IPS-20b (cell line): Measurements from ENCODE around the gene SDK1.

Source experiments
- H3K27ac ChIP-seq: one replicate; pipeline ENCODE4 v1.5.1; 2013; ENCODE audit warnings: low read length
- H3K27me3 ChIP-seq: 2 replicates; pipeline ENCODE4 v1.6.1; 2013; ENCODE audit warnings: mild to moderate bottlenecking, low read length, inconsistent platforms; ENCODE audit not compliant: insufficient read depth
- H3K36me3 ChIP-seq: 2 replicates; pipeline ENCODE4 v1.6.1; 2013; ENCODE audit warnings: low read depth, mild to moderate bottlenecking, inconsistent platforms, low read length, moderate library complexity; ENCODE audit not compliant: insufficient read depth
- H3K4me1 ChIP-seq: 2 replicates; pipeline ENCODE4 v1.6.1; 2013; ENCODE audit warnings: mild to moderate bottlenecking, control low read depth, inconsistent platforms, low read length, moderate library complexity; ENCODE audit not compliant: insufficient read depth
- H3K4me3 ChIP-seq: 2 replicates; pipeline ENCODE4 v1.5.1; 2013; ENCODE audit warnings: mild to moderate bottlenecking, low read length, inconsistent platforms
- H3K9ac ChIP-seq: 2 replicates; pipeline ENCODE4 v1.6.1; 2013; ENCODE audit warnings: low read depth, mild to moderate bottlenecking, inconsistent platforms, low read length, moderate library complexity
- H3K9me3 ChIP-seq: 2 replicates; pipeline ENCODE4 v1.6.1; 2013; ENCODE audit warnings: mild to moderate bottlenecking, low read depth, low read length, inconsistent platforms; ENCODE audit not compliant: insufficient read depth

The SDK1 gene

GRCh38 chr7:3892157-3892556 is 591.1 kb downstream of the SDK1 start:
- H3K4me3 ChIP-seq: no peak overlapping the region
- no peak overlapping the region for H3K9ac ChIP-seq
- H3K9me3 ChIP-seq: no peaks in the 10 kb centered on the region
- peaks cover 4% of the 10 kb centered on the region; the same call in 1 of the 2 replicates for H3K4me1 ChIP-seq
- H3K36me3 ChIP-seq: no peaks in the 10 kb centered on the region
- H3K27ac ChIP-seq: no peak overlapping the region
- H3K27me3 ChIP-seq: no peaks in the 10 kb centered on the region

- H3K27ac ChIP-seq: no peak overlapping the region
- peaks cover under 1% of the 10 kb centered on the region; the same call in 1 of the 2 replicates for H3K4me1 ChIP-seq
- H3K9ac ChIP-seq: no peak overlapping the region
These were observed 591.6 kb downstream of the SDK1 start for GRCh38 chr7:3892686-3893085.

GRCh38 chr7:3893151-3893788 is 592.2 kb downstream of the SDK1 start:
- H3K27ac ChIP-seq: no peak overlapping the region
- no peak overlapping the region for H3K4me3 ChIP-seq
- H3K9me3 ChIP-seq: no peaks in the 10 kb centered on the region
- H3K4me1 ChIP-seq: no peaks in the 10 kb centered on the region
- no peak overlapping the region for H3K9ac ChIP-seq
- H3K36me3 ChIP-seq: no peaks in the 10 kb centered on the region
- no peaks in the 10 kb centered on the region for H3K27me3 ChIP-seq

More at GRCh38 chr7:3892686-3893085, 591.6 kb downstream of the SDK1 start:
- Histone ChIP-seq H3K36me3 (no peaks in the 10 kb centered on the region), H3K27me3 (no peaks in the 10 kb centered on the region), H3K9me3 (no peaks in the 10 kb centered on the region), H3K4me3 (no peak overlapping the region)

GRCh38 chr7:3893789-3894153 is 592.7 kb downstream of the SDK1 start:
- no peak overlapping the region for H3K27ac ChIP-seq
- H3K36me3 ChIP-seq: no peaks in the 10 kb centered on the region
- H3K4me1 ChIP-seq: no peaks in the 10 kb centered on the region
- no peaks in the 10 kb centered on the region for H3K27me3 ChIP-seq
- no peaks in the 10 kb centered on the region for H3K9me3 ChIP-seq
- H3K4me3 ChIP-seq: no peak overlapping the region
- H3K9ac ChIP-seq: no peak overlapping the region

- H3K4me1 ChIP-seq: no peaks in the 10 kb centered on the region
- H3K4me3 ChIP-seq: no peak overlapping the region
- no peaks in the 10 kb centered on the region for H3K36me3 ChIP-seq
- no peak overlapping the region for H3K27ac ChIP-seq
- H3K9ac ChIP-seq: no peak overlapping the region
- no peaks in the 10 kb centered on the region for H3K9me3 ChIP-seq
- H3K27me3 ChIP-seq: no peaks in the 10 kb centered on the region
These were observed 594.5 kb downstream of the SDK1 start for GRCh38 chr7:3895341-3896116.

GRCh38 chr7:3896169-3896765 is 595.2 kb downstream of the SDK1 start:
- H3K36me3 ChIP-seq: no peaks in the 10 kb centered on the region
- H3K9me3 ChIP-seq: no peaks in the 10 kb centered on the region
- H3K4me1 ChIP-seq: no peaks in the 10 kb centered on the region
- no peak overlapping the region for H3K9ac ChIP-seq
- no peaks in the 10 kb centered on the region for H3K27me3 ChIP-seq
- no peak overlapping the region for H3K4me3 ChIP-seq
- H3K27ac ChIP-seq: no peak overlapping the region

- no peaks in the 10 kb centered on the region for H3K36me3 ChIP-seq
- no peaks in the 10 kb centered on the region for H3K9me3 ChIP-seq
- H3K27ac ChIP-seq: no peak overlapping the region
- H3K4me1 ChIP-seq: no peaks in the 10 kb centered on the region
- no peak overlapping the region for H3K4me3 ChIP-seq
- no peak overlapping the region for H3K9ac ChIP-seq
- H3K27me3 ChIP-seq: no peaks in the 10 kb centered on the region
These were observed 596.6 kb downstream of the SDK1 start for GRCh38 chr7:3897430-3898372.

GRCh38 chr7:3899559-3899991 is 598.5 kb downstream of the SDK1 start:
- Histone ChIP-seq H3K9me3 (no peaks in the 10 kb centered on the region), H3K27ac (no peak overlapping the region), H3K4me1 (no peaks in the 10 kb centered on the region), H3K36me3 (no peaks in the 10 kb centered on the region), H3K9ac (no peak overlapping the region), H3K27me3 (no peaks in the 10 kb centered on the region), H3K4me3 (no peak overlapping the region)

GRCh38 chr7:3908153-3908552 is 607.1 kb downstream of the SDK1 start:
- H3K4me3 ChIP-seq: no peak overlapping the region
- H3K27me3 ChIP-seq: no peaks in the 10 kb centered on the region
- peaks cover 8% of the 10 kb centered on the region; the same call in 1 of the 2 replicates for H3K4me1 ChIP-seq
- no peak overlapping the region for H3K27ac ChIP-seq
- H3K9me3 ChIP-seq: no peaks in the 10 kb centered on the region
- no peaks in the 10 kb centered on the region for H3K36me3 ChIP-seq
- H3K9ac ChIP-seq: no peak overlapping the region

GRCh38 chr7:3909128-3909527 is 608.1 kb downstream of the SDK1 start:
- no peak overlapping the region for H3K27ac ChIP-seq
- H3K27me3 ChIP-seq: no peaks in the 10 kb centered on the region
- H3K4me1 ChIP-seq: peaks cover 8% of the 10 kb centered on the region; the same call in 1 of the 2 replicates
- no peak overlapping the region for H3K9ac ChIP-seq
- no peaks in the 10 kb centered on the region for H3K9me3 ChIP-seq
- H3K36me3 ChIP-seq: no peaks in the 10 kb centered on the region
- no peak overlapping the region for H3K4me3 ChIP-seq

- no peaks in the 10 kb centered on the region for H3K27me3 ChIP-seq
- no peak overlapping the region for H3K4me3 ChIP-seq
- H3K36me3 ChIP-seq: no peaks in the 10 kb centered on the region
- no peak overlapping the region for H3K27ac ChIP-seq
- peaks cover 8% of the 10 kb centered on the region; the same call in 1 of the 2 replicates for H3K4me1 ChIP-seq
- no peaks in the 10 kb centered on the region for H3K9me3 ChIP-seq
- H3K9ac ChIP-seq: no peak overlapping the region
These were observed 609.0 kb downstream of the SDK1 start for GRCh38 chr7:3910054-3910453.
